OCI-LY1 (cell line): Measurements from ENCODE around the gene PCK1.

Experiments
- H2AFZ ChIP-seq: fragments of 200-600 bp; sonication (generic), shearing (Covaris generic); 2 replicates; pipeline ENCODE4 v1.6.0; 2014; ENCODE audit warnings: antibody characterized with exemption, mild to moderate bottlenecking, low read length
- H3F3A ChIP-seq: fragments of 200-600 bp; sonication (generic), shearing (Covaris generic); 2 replicates; pipeline ENCODE4 v1.6.0; 2014; ENCODE audit warnings: mild to moderate bottlenecking, antibody characterized with exemption, low read length, moderate library complexity; ENCODE audit not compliant: insufficient read depth
- H3K27ac ChIP-seq: fragments of 200-600 bp; sonication (generic); 2 replicates; pipeline ENCODE4 v1.5.1; 2014; ENCODE audit warnings: low read length, mixed run types, mild to moderate bottlenecking, low read depth; ENCODE audit not compliant: poor library complexity, severe bottlenecking
- H3K27me3 ChIP-seq: fragments of 200-600 bp; sonication (generic); 2 replicates; pipeline ENCODE4 v1.6.0; 2014; ENCODE audit warnings: antibody characterized with exemption, mild to moderate bottlenecking, low read length, moderate library complexity; ENCODE audit not compliant: insufficient read depth
- H3K36me3 ChIP-seq: fragments of 200-600 bp; sonication (generic); 2 replicates; pipeline ENCODE4 v1.6.1; 2014; ENCODE audit warnings: mild to moderate bottlenecking, antibody characterized with exemption, low read length, moderate library complexity, mixed read lengths; ENCODE audit not compliant: insufficient read depth
- H3K4me1 ChIP-seq: fragments of 200-600 bp; sonication (generic); 2 replicates; pipeline ENCODE4 v1.5.1; 2014; ENCODE audit warnings: mild to moderate bottlenecking, low read length, moderate library complexity; ENCODE audit not compliant: insufficient read depth, severe bottlenecking
- H3K4me2 ChIP-seq: fragments of 200-600 bp; sonication (generic), shearing (Covaris generic); 2 replicates; pipeline ENCODE4 v1.6.1; 2014; ENCODE audit warnings: low read length
- H3K4me3 ChIP-seq: fragments of 200-600 bp; sonication (generic); 2 replicates; pipeline ENCODE4 v1.5.1; 2014; ENCODE audit warnings: low read length, low read depth, mild to moderate bottlenecking, mixed read lengths; ENCODE audit not compliant: poor library complexity, severe bottlenecking
- H3K79me2 ChIP-seq: fragments of 200-600 bp; shearing (Covaris generic); 2 replicates; pipeline ENCODE4 v1.6.1; 2016; ENCODE audit warnings: mixed run types, low read length, mixed read lengths; ENCODE audit not compliant: insufficient read depth
- H3K9ac ChIP-seq: fragments of 200-600 bp; sonication (generic), shearing (Covaris generic); 2 replicates; pipeline ENCODE4 v1.6.1; 2014; ENCODE audit warnings: mild to moderate bottlenecking, low read length, mixed read lengths
- H3K9me2 ChIP-seq: fragments of 200-600 bp; sonication (generic), shearing (Covaris generic); 2 replicates; pipeline ENCODE4 v1.6.1; 2014; ENCODE audit warnings: low read depth, mild to moderate bottlenecking, low read length, mixed read lengths
- H3K9me3 ChIP-seq: fragments of 200-600 bp; shearing (Covaris generic); 2 replicates; pipeline ENCODE4 v1.6.1; 2014; ENCODE audit warnings: low read length, mixed read lengths
- H4K20me1 ChIP-seq: fragments of 200-600 bp; sonication (generic), shearing (Covaris generic); 2 replicates; pipeline ENCODE4 v1.6.0; 2016; ENCODE audit warnings: mild to moderate bottlenecking, low read length; ENCODE audit not compliant: insufficient read depth
- EZH2 ChIP-seq: fragments of 200-600 bp; sonication (generic), shearing (Covaris generic); IDR thresholded peaks from 2 replicates; pipeline ENCODE4 v1.8.0; 2017; ENCODE audit warnings: borderline replicate concordance, mixed run types, mild to moderate bottlenecking, antibody characterized with exemption, low read length, moderate library complexity, mixed read lengths
- TF ChIP-seq, protein P1 (sequence below): fragments of 200-600 bp; sonication (generic), shearing (Covaris generic); IDR thresholded peaks from 2 replicates; pipeline ENCODE4 v1.5.1; 2017; ENCODE audit warnings: mild to moderate bottlenecking, antibody characterized with exemption, low read length, moderate library complexity, mixed read lengths

Gene PCK1

DNA sequence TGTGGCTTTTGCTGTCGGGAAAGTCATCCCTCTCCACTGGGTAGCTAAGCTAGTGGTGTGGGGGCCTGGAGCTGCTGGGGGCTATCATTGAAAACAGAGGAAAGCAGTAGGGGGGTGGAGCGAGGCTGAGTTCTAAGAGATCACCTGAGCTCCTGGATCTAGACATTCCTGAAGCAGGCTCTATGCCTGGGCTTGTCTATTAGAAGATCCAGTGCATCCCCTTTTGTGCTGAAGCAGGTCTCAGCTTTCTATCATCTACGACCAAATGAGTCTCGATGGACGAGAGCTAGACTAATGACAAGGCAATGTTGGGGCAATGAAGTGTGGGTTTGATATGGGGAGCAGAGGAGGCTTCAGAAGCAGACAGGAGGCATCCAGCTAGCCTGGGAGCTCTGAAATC, 40.8 kb downstream of the PCK1 start:
- Histone ChIP-seq H3K4me2 (no peak overlapping the region), H3K9me2 (no peaks in the 10 kb centered on the region), H3K27ac (no peak overlapping the region), H4K20me1 (no peaks in the 10 kb centered on the region), H3K4me1 (peaks cover 6% of the 10 kb centered on the region), H3K4me3 (no peak overlapping the region), H3K79me2 (no peaks in the 10 kb centered on the region), H3K9ac (no peak overlapping the region), H3K9me3 (no peaks in the 10 kb centered on the region), H3K27me3 (peaks cover 13% of the 10 kb centered on the region), H3K36me3 (no peaks in the 10 kb centered on the region), H2AFZ (no peak overlapping the region), H3F3A (no peaks in the 10 kb centered on the region)
- TF ChIP-seq, protein P1, sequence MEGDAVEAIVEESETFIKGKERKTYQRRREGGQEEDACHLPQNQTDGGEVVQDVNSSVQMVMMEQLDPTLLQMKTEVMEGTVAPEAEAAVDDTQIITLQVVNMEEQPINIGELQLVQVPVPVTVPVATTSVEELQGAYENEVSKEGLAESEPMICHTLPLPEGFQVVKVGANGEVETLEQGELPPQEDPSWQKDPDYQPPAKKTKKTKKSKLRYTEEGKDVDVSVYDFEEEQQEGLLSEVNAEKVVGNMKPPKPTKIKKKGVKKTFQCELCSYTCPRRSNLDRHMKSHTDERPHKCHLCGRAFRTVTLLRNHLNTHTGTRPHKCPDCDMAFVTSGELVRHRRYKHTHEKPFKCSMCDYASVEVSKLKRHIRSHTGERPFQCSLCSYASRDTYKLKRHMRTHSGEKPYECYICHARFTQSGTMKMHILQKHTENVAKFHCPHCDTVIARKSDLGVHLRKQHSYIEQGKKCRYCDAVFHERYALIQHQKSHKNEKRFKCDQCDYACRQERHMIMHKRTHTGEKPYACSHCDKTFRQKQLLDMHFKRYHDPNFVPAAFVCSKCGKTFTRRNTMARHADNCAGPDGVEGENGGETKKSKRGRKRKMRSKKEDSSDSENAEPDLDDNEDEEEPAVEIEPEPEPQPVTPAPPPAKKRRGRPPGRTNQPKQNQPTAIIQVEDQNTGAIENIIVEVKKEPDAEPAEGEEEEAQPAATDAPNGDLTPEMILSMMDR, result no peak
- TF ChIP-seq EZH2, result no peak

DNA sequence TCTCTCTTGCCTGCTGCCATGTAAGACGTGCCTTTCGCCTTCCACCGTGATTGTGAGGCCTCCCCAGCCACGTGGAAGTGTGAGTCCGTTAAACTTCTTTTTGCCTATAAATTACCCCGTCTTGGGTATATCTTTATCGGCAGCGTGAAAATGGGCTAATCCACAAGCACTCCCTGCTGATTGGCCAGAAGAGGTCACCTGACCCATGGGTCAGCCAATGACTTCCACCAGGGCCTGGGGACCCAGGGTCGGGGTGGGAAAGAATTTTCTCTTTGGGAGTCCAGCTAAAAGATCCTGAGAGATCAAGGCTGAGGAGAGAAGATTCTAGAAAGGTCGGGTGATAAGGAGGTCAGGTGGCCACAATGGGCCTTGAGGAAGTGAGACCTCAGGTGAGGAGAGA, 42.2 kb downstream of the PCK1 start:
- Histone ChIP-seq H3K27ac (no peak overlapping the region), H3K36me3 (no peaks in the 10 kb centered on the region), H3K9me2 (no peaks in the 10 kb centered on the region), H3K4me2 (no peak overlapping the region), H3F3A (no peaks in the 10 kb centered on the region), H4K20me1 (no peaks in the 10 kb centered on the region), H3K4me3 (no peak overlapping the region), H2AFZ (no peak overlapping the region), H3K27me3 (peaks cover 13% of the 10 kb centered on the region), H3K9me3 (no peaks in the 10 kb centered on the region), H3K9ac (no peak overlapping the region), H3K79me2 (no peaks in the 10 kb centered on the region), H3K4me1 (no peaks in the 10 kb centered on the region)
- TF ChIP-seq, protein P1, result no peak
- TF ChIP-seq EZH2, result no peak

DNA sequence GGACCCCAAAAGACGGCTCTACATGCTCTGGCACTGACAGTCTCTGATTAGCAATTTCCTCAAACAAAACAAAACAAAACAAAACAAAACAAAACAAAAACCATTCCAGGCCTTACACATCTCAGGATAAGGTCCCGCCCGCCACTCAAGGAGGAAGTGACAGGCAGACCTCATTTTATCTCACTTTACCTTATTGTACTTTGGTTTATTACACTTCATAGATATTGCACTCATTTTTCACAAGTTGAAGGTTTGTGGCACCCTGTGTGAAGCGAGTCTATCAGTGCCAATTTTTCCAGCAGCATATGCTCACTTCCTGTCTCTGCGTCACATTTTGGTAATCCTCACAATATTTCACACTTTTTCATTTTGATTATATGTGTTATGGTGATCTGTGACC, 44.1 kb downstream of the PCK1 start:
- H3K36me3 ChIP-seq, result no peaks in the 10 kb centered on the region

More for the DNA sequence above, 44.1 kb downstream of the PCK1 start:
- Histone ChIP-seq H3K4me3 (no peak overlapping the region), H3K9me3 (no peaks in the 10 kb centered on the region), H3F3A (no peaks in the 10 kb centered on the region), H3K9me2 (no peaks in the 10 kb centered on the region), H3K79me2 (no peaks in the 10 kb centered on the region), H3K27ac (no peak overlapping the region), H3K4me1 (no peaks in the 10 kb centered on the region), H4K20me1 (no peaks in the 10 kb centered on the region), H3K27me3 (peaks cover 20% of the 10 kb centered on the region), H3K9ac (no peak overlapping the region), H2AFZ (no peak overlapping the region), H3K4me2 (no peak overlapping the region)
- no peak for TF ChIP-seq EZH2
- TF ChIP-seq, protein P1, result no peak
